HEK293 (cell line): Measurements from ENCODE around the gene DRAP1.

ENCODE experiments used
- BCL6B ChIP-seq: fragments of 450-650 bp; formaldehyde crosslinking; IDR thresholded peaks from 2 replicates; pipeline ENCODE4 v1.5.1; 2017; ENCODE audit warnings: missing biosample characterization, missing genetic modification characterization
- GLI2 ChIP-seq: fragments of 450-650 bp; formaldehyde crosslinking; IDR thresholded peaks from 2 replicates; pipeline ENCODE4; 2017; ENCODE audit warnings: missing biosample characterization, missing genetic modification characterization, low read depth, borderline replicate concordance
- HOXC10 ChIP-seq: sonication (generic); formaldehyde crosslinking; IDR thresholded peaks from 2 replicates; pipeline ENCODE4 v1.8.1; 2023; ENCODE audit warnings: mild to moderate bottlenecking, missing genetic modification reagents
- IKZF3 ChIP-seq: fragments of 450-650 bp; IDR thresholded peaks from 2 replicates; pipeline ENCODE4 v1.5.0; 2018; ENCODE audit warnings: missing biosample characterization, mild to moderate bottlenecking, missing genetic modification characterization, moderate library complexity
- KLF17 ChIP-seq: fragments of 450-650 bp; formaldehyde crosslinking; IDR thresholded peaks from 2 replicates; pipeline ENCODE4 v1.5.1; 2016; ENCODE audit warnings: missing biosample characterization, missing genetic modification characterization
- KLF8 ChIP-seq: fragments of 450-650 bp; formaldehyde crosslinking; IDR thresholded peaks from 2 replicates; pipeline ENCODE4 v1.5.1; 2016; ENCODE audit warnings: missing biosample characterization, missing genetic modification characterization
- PRDM10 ChIP-seq: fragments of 450-650 bp; formaldehyde crosslinking; IDR thresholded peaks from 2 replicates; pipeline ENCODE4 v1.5.1; 2016; ENCODE audit warnings: missing biosample characterization, missing genetic modification characterization
- PRDM2 ChIP-seq: fragments of 450-650 bp; formaldehyde crosslinking; IDR thresholded peaks from 2 replicates; pipeline ENCODE4 v1.5.1; 2016; ENCODE audit warnings: missing biosample characterization, missing genetic modification characterization, borderline replicate concordance
- SP7 ChIP-seq: fragments of 450-650 bp; formaldehyde crosslinking; IDR thresholded peaks from 2 replicates; pipeline ENCODE4 v1.5.1; 2016; ENCODE audit warnings: missing biosample characterization, missing genetic modification characterization
- TSHZ1 ChIP-seq: fragments of 450-650 bp; formaldehyde crosslinking; IDR thresholded peaks from 2 replicates; pipeline ENCODE4 v1.5.1; 2016; ENCODE audit warnings: missing biosample characterization, missing genetic modification characterization, borderline replicate concordance
- YY1 ChIP-seq: fragments of 450-650 bp; formaldehyde crosslinking; IDR thresholded peaks from 2 replicates; pipeline ENCODE4 v1.5.1; 2018; ENCODE audit warnings: missing biosample characterization, missing genetic modification characterization
- ZFHX2 ChIP-seq: fragments of 450-650 bp; formaldehyde crosslinking; conservative IDR thresholded peaks from 2 replicates; pipeline ENCODE4 v1.5.1; 2016; ENCODE audit warnings: missing biosample characterization, missing genetic modification characterization
- ZNF202 ChIP-seq: fragments of 450-650 bp; formaldehyde crosslinking; IDR thresholded peaks from 2 replicates; pipeline ENCODE4 v1.5.1; 2016; ENCODE audit warnings: missing biosample characterization, missing genetic modification characterization, borderline replicate concordance
- ZNF324 ChIP-seq: fragments of 450-650 bp; formaldehyde crosslinking; IDR thresholded peaks from 2 replicates; pipeline ENCODE4 v1.5.1; 2016; ENCODE audit warnings: missing biosample characterization, missing genetic modification characterization
- ZNF350 ChIP-seq: fragments of 450-650 bp; formaldehyde crosslinking; IDR thresholded peaks from 2 replicates; pipeline ENCODE4 v1.5.0; 2017; ENCODE audit warnings: missing biosample characterization, mild to moderate bottlenecking, missing genetic modification characterization
- ZNF544 ChIP-seq: fragments of 450-650 bp; formaldehyde crosslinking; IDR thresholded peaks from 2 replicates; pipeline ENCODE4 v1.5.0; 2017; ENCODE audit warnings: missing biosample characterization, missing genetic modification characterization
- TF ChIP-seq, protein P1 (sequence below): fragments of 450-650 bp; formaldehyde crosslinking; IDR thresholded peaks from 2 replicates; pipeline ENCODE4 v1.5.1; 2016; ENCODE audit warnings: missing biosample characterization, missing genetic modification characterization
- TF ChIP-seq, protein P2 (sequence below): fragments of 450-650 bp; formaldehyde crosslinking; IDR thresholded peaks from 2 replicates; pipeline ENCODE4 v1.5.1; 2017; ENCODE audit warnings: missing biosample characterization, missing genetic modification characterization
- TF ChIP-seq, protein P3 (sequence below): fragments of 450-650 bp; formaldehyde crosslinking; IDR thresholded peaks from 2 replicates; pipeline ENCODE4 v1.5.1; 2017; ENCODE audit warnings: missing biosample characterization, missing genetic modification characterization

The DRAP1 gene

DNA sequence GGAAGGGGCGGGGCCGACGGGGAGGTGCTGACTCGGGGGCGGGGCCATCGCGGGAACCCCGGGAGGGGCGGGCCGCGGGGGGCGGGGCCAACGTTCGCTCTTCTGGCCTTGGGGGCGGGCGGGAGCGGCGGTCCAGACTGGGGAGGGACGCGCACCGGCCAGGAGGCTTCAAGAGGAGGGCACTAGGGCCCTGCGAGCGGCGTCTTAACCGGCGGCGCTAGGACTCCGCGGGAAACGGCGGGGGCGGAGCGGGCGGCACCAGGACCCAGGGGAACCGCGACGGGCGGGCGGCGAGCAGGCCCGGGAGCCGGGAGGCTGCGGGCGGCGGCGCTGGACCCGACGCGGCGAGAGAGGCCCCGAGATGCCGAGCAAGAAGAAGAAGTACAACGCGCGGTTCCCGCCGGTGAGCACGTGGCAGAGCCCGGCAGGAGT, at the start of gene DRAP1 (continued):
- 0 out of 2 replicates have a peak, but pooled peaks have one; percentile 27 for TF ChIP-seq BCL6B
- TF ChIP-seq KLF17 (tag by site-specific recombination), result peak; percentile 74
- TF ChIP-seq, protein P1, sequence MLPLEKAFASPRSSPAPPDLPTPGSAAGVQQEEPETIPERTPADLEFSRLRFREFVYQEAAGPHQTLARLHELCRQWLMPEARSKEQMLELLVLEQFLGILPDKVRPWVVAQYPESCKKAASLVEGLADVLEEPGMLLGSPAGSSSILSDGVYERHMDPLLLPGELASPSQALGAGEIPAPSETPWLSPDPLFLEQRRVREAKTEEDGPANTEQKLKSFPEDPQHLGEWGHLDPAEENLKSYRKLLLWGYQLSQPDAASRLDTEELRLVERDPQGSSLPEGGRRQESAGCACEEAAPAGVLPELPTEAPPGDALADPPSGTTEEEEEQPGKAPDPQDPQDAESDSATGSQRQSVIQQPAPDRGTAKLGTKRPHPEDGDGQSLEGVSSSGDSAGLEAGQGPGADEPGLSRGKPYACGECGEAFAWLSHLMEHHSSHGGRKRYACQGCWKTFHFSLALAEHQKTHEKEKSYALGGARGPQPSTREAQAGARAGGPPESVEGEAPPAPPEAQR (tag by site-specific recombination), result 0 out of 2 replicates have a peak, but pooled peaks have one; percentile 75
- 0 out of 2 replicates have a peak, but pooled peaks have one; percentile 39 for TF ChIP-seq TSHZ1 (tag by site-specific recombination)
- TF ChIP-seq GLI2 (tag by site-specific recombination), result peak; percentile 63; the same call in 1 of the 2 replicates
- TF ChIP-seq SP7 (tag by site-specific recombination), result peak; percentile 51
- TF ChIP-seq, protein P2, sequence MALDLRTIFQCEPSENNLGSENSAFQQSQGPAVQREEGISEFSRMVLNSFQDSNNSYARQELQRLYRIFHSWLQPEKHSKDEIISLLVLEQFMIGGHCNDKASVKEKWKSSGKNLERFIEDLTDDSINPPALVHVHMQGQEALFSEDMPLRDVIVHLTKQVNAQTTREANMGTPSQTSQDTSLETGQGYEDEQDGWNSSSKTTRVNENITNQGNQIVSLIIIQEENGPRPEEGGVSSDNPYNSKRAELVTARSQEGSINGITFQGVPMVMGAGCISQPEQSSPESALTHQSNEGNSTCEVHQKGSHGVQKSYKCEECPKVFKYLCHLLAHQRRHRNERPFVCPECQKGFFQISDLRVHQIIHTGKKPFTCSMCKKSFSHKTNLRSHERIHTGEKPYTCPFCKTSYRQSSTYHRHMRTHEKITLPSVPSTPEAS, result no peak
- peak; percentile 17; the same call in 1 of the 2 replicates for TF ChIP-seq YY1 (tag by site-specific recombination)
- TF ChIP-seq KLF8, result peak; percentile 93
- TF ChIP-seq ZNF202, result no peak
- peak; percentile 89 for TF ChIP-seq ZNF324 (tag by site-specific recombination)
- TF ChIP-seq HOXC10, result no peak
- no peak for TF ChIP-seq PRDM2 (tag by site-specific recombination)
- TF ChIP-seq, protein P3, sequence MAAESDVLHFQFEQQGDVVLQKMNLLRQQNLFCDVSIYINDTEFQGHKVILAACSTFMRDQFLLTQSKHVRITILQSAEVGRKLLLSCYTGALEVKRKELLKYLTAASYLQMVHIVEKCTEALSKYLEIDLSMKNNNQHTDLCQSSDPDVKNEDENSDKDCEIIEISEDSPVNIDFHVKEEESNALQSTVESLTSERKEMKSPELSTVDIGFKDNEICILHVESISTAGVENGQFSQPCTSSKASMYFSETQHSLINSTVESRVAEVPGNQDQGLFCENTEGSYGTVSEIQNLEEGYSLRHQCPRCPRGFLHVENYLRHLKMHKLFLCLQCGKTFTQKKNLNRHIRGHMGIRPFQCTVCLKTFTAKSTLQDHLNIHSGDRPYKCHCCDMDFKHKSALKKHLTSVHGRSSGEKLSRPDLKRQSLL (tag by site-specific recombination), result peak; percentile 75
- 0 out of 2 replicates have a peak, but pooled peaks have one; percentile 60 for TF ChIP-seq ZNF350 (tag by site-specific recombination)
- TF ChIP-seq ZNF544 (tag by site-specific recombination), result no peak
- peak; percentile 73 for TF ChIP-seq IKZF3 (tag by site-specific recombination)
- peak; percentile 75 for TF ChIP-seq PRDM10 (tag by site-specific recombination)
- TF ChIP-seq ZFHX2, result peak; percentile 67
